Esophagus (tissue), 2 donors: ENCODE measurements around the gene SNAPIN. TPM values are rescaled to one million over a fixed set of nuclear protein-coding genes. Genes with fewer than 3 reads are reported as not detected.
"Not testable (repeated sequence)": the region's sequence is repeated elsewhere in the genome, so short reads cannot be mapped to it uniquely, and the experiment has no call there.

Experiments
- H3K27ac ChIP-seq, 2 donors: one replicate each; pipeline ENCODE4 v1.5.1; 2013; ENCODE audit warnings: low read depth in 2 of 2, mild to moderate bottlenecking in 2 of 2, inconsistent platforms in 1 of 2, low read length in 1 of 2, moderate library complexity in 1 of 2
- H3K27me3 ChIP-seq, 2 donors: one replicate each; pipeline ENCODE4 v1.6.1; 2013; ENCODE audit warnings: low read length in 2 of 2, control low read depth in 1 of 2, mild to moderate bottlenecking in 1 of 2; ENCODE audit not compliant: insufficient read depth in 2 of 2, control insufficient read depth in 1 of 2
- H3K36me3 ChIP-seq, 2 donors: one replicate each; pipeline ENCODE4 v1.6.1; 2013; ENCODE audit warnings: low read length in 1 of 2; ENCODE audit not compliant: control insufficient read depth in 2 of 2, insufficient read depth in 2 of 2
- H3K4me1 ChIP-seq, 2 donors: one replicate each; pipeline ENCODE4 v1.6.1; 2013; ENCODE audit warnings: low read length in 1 of 2; ENCODE audit not compliant: control insufficient read depth in 2 of 2, insufficient read depth in 2 of 2
- H3K4me3 ChIP-seq, 2 donors: one replicate each; pipeline ENCODE4 v1.5.1; 2013; ENCODE audit warnings: low read length in 2 of 2, mild to moderate bottlenecking in 2 of 2, low read depth in 1 of 2, moderate library complexity in 1 of 2
- H3K9me3 ChIP-seq, 2 donors: one replicate each; pipeline ENCODE4 v1.6.1; 2013; ENCODE audit warnings: mild to moderate bottlenecking in 2 of 2, low read depth in 1 of 2, low read length in 1 of 2, moderate library complexity in 1 of 2; ENCODE audit not compliant: control insufficient read depth in 2 of 2, insufficient read depth in 1 of 2
- WGBS, 2 donors: extraction: QIAGEN DNeasy Blood & Tissue Kit; methylation state at CpG; one replicate each; pipeline ENCODE4 v1.1.7; 2013; 5-methylcytosine and 5-hydroxymethylcytosine counted together
- polyA plus RNA-seq, 2 donors: library from polyadenylated mRNA; stranded (reverse); fragments of 200-250 nt; gene quantifications; one replicate each; pipeline ENCODE4 v1.2.3, GENCODE V29; 2013
- donor health status: healthy with polysubstance abuse.
- donor health status: Bipolar disorder and iron deficiency.

The SNAPIN gene
- polyA plus RNA-seq, 2 donors, result 20.0 to 35.3 TPM

GRCh38 chr1:153652805-153653500 is 5.5 kb upstream of the SNAPIN start:
- WGBS, 2 donors, result 40 to 54% methylated on average over 3 of the region's 3 CpGs
- peak overlapping the region; percentile 34 to 48 for H3K27ac ChIP-seq
- H3K36me3 ChIP-seq, result no peaks in the 10 kb centered on the region
- H3K27me3 ChIP-seq, result no peaks in the 10 kb centered on the region
- no peaks in the 10 kb centered on the region for H3K9me3 ChIP-seq
- peaks cover 2 to 5% of the 10 kb centered on the region in 2 donors for H3K4me1 ChIP-seq
- H3K4me3 ChIP-seq, result no peak overlapping the region

GRCh38 chr1:153655333-153655732 is 3.2 kb upstream of the SNAPIN start:
- peaks cover 0 to 2% of the 10 kb centered on the region in 2 donors for H3K4me1 ChIP-seq
- no peaks in the 10 kb centered on the region for H3K9me3 ChIP-seq
- no peaks in the 10 kb centered on the region for H3K36me3 ChIP-seq
- no peak overlapping the region for H3K4me3 ChIP-seq
- no peaks in the 10 kb centered on the region for H3K27me3 ChIP-seq
- H3K27ac ChIP-seq, result no peak overlapping the region
- WGBS, 2 donors, result 73 to 88% methylated on average over 3 of the region's 3 CpGs

- Histone ChIP-seq H3K9me3 (no peaks in the 10 kb centered on the region), H3K36me3 (peaks cover 8 to 10% of the 10 kb centered on the region in 2 donors), H3K4me1 (peaks cover 0 to 2% of the 10 kb centered on the region in 2 donors), H3K27me3 (no peaks in the 10 kb centered on the region), H3K4me3 (peak overlapping the region; percentile 76 to 92), H3K27ac (peak overlapping the region; percentile 93 to 95)
- WGBS, 2 donors, result 28 to 30% methylated on average over 8 of the region's 8 CpGs
Measured at GRCh38 chr1:153659175-153659534, 652 bp downstream of the SNAPIN start.

- Histone ChIP-seq H3K4me1 (peaks cover 0 to 2% of the 10 kb centered on the region in 2 donors), H3K9me3 (no peaks in the 10 kb centered on the region), H3K27me3 (no peaks in the 10 kb centered on the region), H3K27ac (no peak overlapping the region), H3K36me3 (peaks cover 11 to 15% of the 10 kb centered on the region in 2 donors), H3K4me3 (peak overlapping the region in 1 of 2 donors; percentile 92)
- 72 to 73% methylated on average over 9 of the region's 9 CpGs for WGBS, 2 donors
Measured at GRCh38 chr1:153659656-153660055, 1.2 kb downstream of the SNAPIN start.

GRCh38 chr1:153661111-153661708 is 2.7 kb downstream of the SNAPIN start:
- Histone ChIP-seq H3K27me3 (no peaks in the 10 kb centered on the region), H3K4me3 (no peak overlapping the region), H3K27ac (no peak overlapping the region), H3K4me1 (peaks cover 0 to 2% of the 10 kb centered on the region in 2 donors), H3K36me3 (peaks cover 13 to 15% of the 10 kb centered on the region in 2 donors), H3K9me3 (no peaks in the 10 kb centered on the region)
- 61 to 69% methylated on average over 9 of the region's 9 CpGs for WGBS, 2 donors

- no peaks in the 10 kb centered on the region for H3K9me3 ChIP-seq
- H3K4me3 ChIP-seq, result no peak overlapping the region
- WGBS, 2 donors, result 62 to 63% methylated on average over 2 of the region's 2 CpGs
- peaks cover 16 to 22% of the 10 kb centered on the region in 2 donors for H3K36me3 ChIP-seq
- H3K27me3 ChIP-seq, result no peaks in the 10 kb centered on the region
- H3K27ac ChIP-seq, result peak overlapping the region in 1 of 2 donors; percentile 3
- peaks cover 0 to 2% of the 10 kb centered on the region in 2 donors for H3K4me1 ChIP-seq
Measured at GRCh38 chr1:153662269-153662668, 3.8 kb downstream of the SNAPIN start.

- 82 to 83% methylated on average over 5 of the region's 5 CpGs for WGBS, 2 donors
- peaks cover 0 to 2% of the 10 kb centered on the region in 2 donors for H3K4me1 ChIP-seq
- H3K36me3 ChIP-seq, result peaks cover 21 to 23% of the 10 kb centered on the region in 2 donors
- H3K9me3 ChIP-seq, result no peaks in the 10 kb centered on the region
- no peak overlapping the region for H3K27ac ChIP-seq
- H3K27me3 ChIP-seq, result no peaks in the 10 kb centered on the region
- no peak overlapping the region for H3K4me3 ChIP-seq
Measured at GRCh38 chr1:153663211-153663610, 4.7 kb downstream of the SNAPIN start.

- Histone ChIP-seq H3K9me3 (no peaks in the 10 kb centered on the region), H3K4me1 (no peaks in the 10 kb centered on the region), H3K27ac (no peak overlapping the region), H3K36me3 (peaks cover 21 to 25% of the 10 kb centered on the region in 2 donors), H3K4me3 (no peak overlapping the region), H3K27me3 (no peaks in the 10 kb centered on the region)
- 86 to 93% methylated on average over 4 of the region's 4 CpGs for WGBS, 2 donors
Measured at GRCh38 chr1:153667439-153667838, 8.9 kb downstream of the SNAPIN start.

- not testable (repeated sequence) for H3K4me1 ChIP-seq, H3K4me3 ChIP-seq, H3K27me3 ChIP-seq, H3K9me3 ChIP-seq
- peaks cover 13 to 20% of the 10 kb centered on the region in 2 donors for H3K36me3 ChIP-seq
- WGBS, 2 donors, result 96% methylated on average over 8 of the region's 8 CpGs
- H3K27ac ChIP-seq, result peak overlapping the region in 1 of 2 donors; percentile 6
Measured at GRCh38 chr1:153668672-153669071, 10.2 kb downstream of the SNAPIN start.

- Histone ChIP-seq H3K27me3 (no peaks in the 10 kb centered on the region), H3K27ac (no peak overlapping the region), H3K36me3 (peaks cover 6 to 16% of the 10 kb centered on the region in 2 donors), H3K9me3 (no peaks in the 10 kb centered on the region), H3K4me3 (peak overlapping the region; percentile 68 to 96), H3K4me1 (no peaks in the 10 kb centered on the region)
- WGBS, 2 donors, result 79 to 80% methylated on average over 6 of the region's 6 CpGs
Measured at GRCh38 chr1:153669606-153670005, 11.1 kb downstream of the SNAPIN start.
